OCI-LY7 (cell line): Measurements from ENCODE around the gene PRDM12.

ENCODE experiments used
- CTCF ChIP-seq: fragments of 200-600 bp; sonication (generic); conservative IDR thresholded peaks from 2 replicates; pipeline ENCODE4 v1.5.1; 2014; ENCODE audit warnings: mild to moderate bottlenecking, antibody characterized with exemption, low read length, moderate library complexity, mixed read lengths
- EZH2phosphoT487 ChIP-seq: fragments of 200-600 bp; sonication (generic); IDR thresholded peaks from 2 replicates; pipeline ENCODE4 v1.6.1; 2018; ENCODE audit warnings: low read depth, borderline replicate concordance, mild to moderate bottlenecking, mixed run types, antibody characterized with exemption, low read length, moderate library complexity, mixed read lengths

DNA sequence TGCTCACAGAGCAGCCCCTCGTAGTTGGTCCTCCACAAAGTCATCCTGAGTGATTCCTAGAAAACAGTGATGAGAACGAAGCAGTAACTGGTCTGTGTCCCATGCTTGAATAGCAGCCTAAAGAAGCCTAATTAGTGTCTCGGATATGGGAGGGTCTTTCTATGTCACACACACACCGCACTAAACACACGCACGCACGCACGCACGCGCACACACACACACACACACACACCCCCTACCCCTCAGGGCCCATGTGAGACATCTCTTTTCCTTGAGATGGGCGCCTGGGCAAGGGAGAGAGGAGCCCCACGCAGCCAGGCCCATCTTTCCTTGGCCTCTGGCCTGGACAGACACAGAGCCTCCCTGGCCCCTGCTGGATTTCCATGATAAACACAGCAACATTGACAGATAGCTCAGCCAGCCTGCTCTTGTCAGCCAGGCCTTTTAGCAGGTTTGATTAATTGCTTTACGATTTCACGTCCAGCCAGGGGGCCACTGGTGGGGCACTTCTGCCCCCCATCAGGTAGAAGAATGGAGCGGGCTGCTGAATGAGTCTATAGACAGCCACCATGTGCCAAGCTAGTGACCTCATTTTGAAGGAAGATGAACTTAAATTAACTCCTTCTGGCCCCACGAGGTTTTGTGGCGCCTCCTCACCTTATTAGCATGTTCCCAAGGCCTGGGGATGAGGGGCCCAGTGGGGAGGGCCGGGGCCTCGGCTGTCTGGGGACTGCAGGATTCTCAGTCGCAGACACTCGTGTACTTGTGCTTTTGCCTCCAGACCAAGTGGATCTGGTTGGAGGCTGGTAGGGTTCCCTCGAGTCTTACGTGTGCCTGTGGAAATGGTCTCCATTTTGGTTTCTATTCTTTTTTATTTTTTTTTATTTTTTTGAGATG, 36.2 kb upstream of the PRDM12 start:
- no peak for TF ChIP-seq CTCF
- TF ChIP-seq EZH2phosphoT487: no peak
